HUES48 (cell line): ENCODE measurements around the gene F7.

Experiments
- H3K27ac ChIP-seq: one replicate; pipeline ENCODE4 v1.7.0; 2013; ENCODE audit warnings: low read depth, low read length, inconsistent platforms
- H3K27me3 ChIP-seq: 2 replicates; pipeline ENCODE4 v1.6.1; 2013; ENCODE audit warnings: mild to moderate bottlenecking, low read length; ENCODE audit not compliant: control insufficient read depth, insufficient read depth
- H3K36me3 ChIP-seq: 2 replicates; pipeline ENCODE4 v1.6.1; 2013; ENCODE audit warnings: low read length; ENCODE audit not compliant: control insufficient read depth, insufficient read depth
- H3K4me1 ChIP-seq: 2 replicates; pipeline ENCODE4 v1.6.1; 2013; ENCODE audit warnings: mild to moderate bottlenecking, low read length; ENCODE audit not compliant: control insufficient read depth, insufficient read depth
- H3K4me3 ChIP-seq: 2 replicates; pipeline ENCODE4 v1.5.1; 2013; ENCODE audit warnings: mild to moderate bottlenecking, low read depth, low read length
- H3K9ac ChIP-seq: 2 replicates; pipeline ENCODE4 v1.6.1; 2013; ENCODE audit warnings: mild to moderate bottlenecking, low read depth, low read length, moderate library complexity
- H3K9me3 ChIP-seq: 2 replicates; pipeline ENCODE4 v1.6.1; 2013; ENCODE audit warnings: low read length; ENCODE audit not compliant: control insufficient read depth, insufficient read depth

Gene F7

GRCh38 chr13:113063091-113063491 is 42.5 kb upstream of the F7 start:
- H3K9me3 ChIP-seq = no peaks in the 10 kb centered on the region
- no peaks in the 10 kb centered on the region for H3K27me3 ChIP-seq
- no peaks in the 10 kb centered on the region for H3K36me3 ChIP-seq
- H3K4me3 ChIP-seq = no peak overlapping the region
- H3K4me1 ChIP-seq = no peaks in the 10 kb centered on the region
- no peak overlapping the region for H3K9ac ChIP-seq
- no peak overlapping the region for H3K27ac ChIP-seq

- Histone ChIP-seq H3K36me3 (no peaks in the 10 kb centered on the region), H3K4me3 (no peak overlapping the region), H3K27ac (no peak overlapping the region), H3K9me3 (no peaks in the 10 kb centered on the region), H3K27me3 (no peaks in the 10 kb centered on the region), H3K4me1 (no peaks in the 10 kb centered on the region), H3K9ac (no peak overlapping the region)
Measured at GRCh38 chr13:113064000-113064533, 41.5 kb upstream of the F7 start.

- no peak overlapping the region for H3K4me3 ChIP-seq
- H3K27ac ChIP-seq = no peak overlapping the region
- H3K9ac ChIP-seq = no peak overlapping the region
- no peaks in the 10 kb centered on the region for H3K4me1 ChIP-seq
- H3K9me3 ChIP-seq = no peaks in the 10 kb centered on the region
- no peaks in the 10 kb centered on the region for H3K36me3 ChIP-seq
- H3K27me3 ChIP-seq = no peaks in the 10 kb centered on the region
Measured at GRCh38 chr13:113064534-113065405, 40.8 kb upstream of the F7 start.

- no peaks in the 10 kb centered on the region for H3K9me3 ChIP-seq
- H3K27me3 ChIP-seq = no peaks in the 10 kb centered on the region
- no peak overlapping the region for H3K4me3 ChIP-seq
- no peaks in the 10 kb centered on the region for H3K36me3 ChIP-seq
- H3K4me1 ChIP-seq = no peaks in the 10 kb centered on the region; the same call in 1 of the 2 replicates
- no peak overlapping the region for H3K27ac ChIP-seq
- H3K9ac ChIP-seq = no peak overlapping the region
Measured at GRCh38 chr13:113065406-113066141, 40.0 kb upstream of the F7 start.

GRCh38 chr13:113066142-113066455 is 39.5 kb upstream of the F7 start:
- Histone ChIP-seq H3K36me3 (no peaks in the 10 kb centered on the region), H3K9ac (no peak overlapping the region), H3K27ac (no peak overlapping the region), H3K4me3 (no peak overlapping the region), H3K27me3 (no peaks in the 10 kb centered on the region), H3K4me1 (no peaks in the 10 kb centered on the region; the same call in 1 of the 2 replicates), H3K9me3 (no peaks in the 10 kb centered on the region)

GRCh38 chr13:113066746-113067145 is 38.8 kb upstream of the F7 start:
- no peak overlapping the region for H3K9ac ChIP-seq
- H3K9me3 ChIP-seq = no peaks in the 10 kb centered on the region
- H3K4me1 ChIP-seq = no peaks in the 10 kb centered on the region; the same call in 1 of the 2 replicates
- H3K4me3 ChIP-seq = no peak overlapping the region
- H3K27ac ChIP-seq = no peak overlapping the region
- H3K27me3 ChIP-seq = no peaks in the 10 kb centered on the region
- H3K36me3 ChIP-seq = no peaks in the 10 kb centered on the region

- Histone ChIP-seq H3K36me3 (0 out of 2 replicates have a peak, but pooled peaks cover 4% of the 10 kb centered on the region), H3K9me3 (no peaks in the 10 kb centered on the region), H3K4me3 (no peak overlapping the region), H3K27ac (peak overlapping the region; percentile 36), H3K27me3 (no peaks in the 10 kb centered on the region), H3K4me1 (no peaks in the 10 kb centered on the region; the same call in 1 of the 2 replicates), H3K9ac (no peak overlapping the region)
Measured at GRCh38 chr13:113069861-113070805, 35.5 kb upstream of the F7 start.

- Histone ChIP-seq H3K27me3 (no peaks in the 10 kb centered on the region), H3K4me3 (no peak overlapping the region), H3K36me3 (0 out of 2 replicates have a peak, but pooled peaks cover 4% of the 10 kb centered on the region), H3K4me1 (no peaks in the 10 kb centered on the region; the same call in 1 of the 2 replicates), H3K9ac (no peak overlapping the region), H3K9me3 (no peaks in the 10 kb centered on the region), H3K27ac (no peak overlapping the region)
Measured at GRCh38 chr13:113070855-113071254, 34.7 kb upstream of the F7 start.

- no peak overlapping the region for H3K27ac ChIP-seq
- peaks cover 4% of the 10 kb centered on the region; the same call in 1 of the 2 replicates for H3K36me3 ChIP-seq
- H3K4me3 ChIP-seq = no peak overlapping the region
- H3K9ac ChIP-seq = no peak overlapping the region
- H3K27me3 ChIP-seq = no peaks in the 10 kb centered on the region
- H3K4me1 ChIP-seq = no peaks in the 10 kb centered on the region; the same call in 1 of the 2 replicates
- no peaks in the 10 kb centered on the region for H3K9me3 ChIP-seq
Measured at GRCh38 chr13:113072376-113072775, 33.2 kb upstream of the F7 start.

GRCh38 chr13:113073942-113074341 is 31.6 kb upstream of the F7 start:
- no peaks in the 10 kb centered on the region; the same call in 1 of the 2 replicates for H3K4me1 ChIP-seq
- H3K9ac ChIP-seq = no peak overlapping the region
- peaks cover 4% of the 10 kb centered on the region; the same call in 1 of the 2 replicates for H3K36me3 ChIP-seq
- H3K27ac ChIP-seq = no peak overlapping the region
- H3K9me3 ChIP-seq = no peaks in the 10 kb centered on the region
- no peak overlapping the region for H3K4me3 ChIP-seq
- H3K27me3 ChIP-seq = no peaks in the 10 kb centered on the region
